Kidney epithelial cell (primary cell): ENCODE data around the gene ZNF708. TPM values are rescaled to one million over a fixed set of nuclear protein-coding genes. Genes with fewer than 3 reads are reported as not detected.
"Not testable (repeated sequence)": the region's sequence is repeated elsewhere in the genome, so short reads cannot be mapped to it uniquely, and the experiment has no call there.

Source experiments
- DNase-seq: peaks from one replicate; pipeline ENCODE4 v3.0.0-alpha.2; 2010; ENCODE audit warnings: low read depth
- H3K27me3 ChIP-seq: 2 replicates; pipeline ENCODE4 v1.6.0; 2011; ENCODE audit warnings: low read length; ENCODE audit not compliant: control insufficient read depth, insufficient read depth
- H3K36me3 ChIP-seq: 2 replicates; pipeline ENCODE4 v1.5.1; 2011; ENCODE audit warnings: low read length; ENCODE audit not compliant: control insufficient read depth, insufficient read depth
- H3K4me3 ChIP-seq: 2 replicates; pipeline ENCODE4 v1.5.1; 2011; ENCODE audit warnings: low read depth, mild to moderate bottlenecking, control low read depth, low read length
- total RNA-seq: library from RNA; depleted of rRNA; stranded (reverse); fragments of >200 nt; gene quantifications from 2 replicates; pipeline ENCODE4 v1.2.3, GENCODE V29; 2015
- TF ChIP-seq, protein P1 (sequence below): IDR thresholded peaks from 2 replicates; pipeline ENCODE4 v1.5.1; 2011; ENCODE audit warnings: mild to moderate bottlenecking, moderate library complexity, low read length, control low read depth, inconsistent platforms; ENCODE audit not compliant: insufficient read depth, poor library complexity, severe bottlenecking

ZNF708 gene
- total RNA-seq, 1 donor from 2014 or later: 8.1 TPM

DNA sequence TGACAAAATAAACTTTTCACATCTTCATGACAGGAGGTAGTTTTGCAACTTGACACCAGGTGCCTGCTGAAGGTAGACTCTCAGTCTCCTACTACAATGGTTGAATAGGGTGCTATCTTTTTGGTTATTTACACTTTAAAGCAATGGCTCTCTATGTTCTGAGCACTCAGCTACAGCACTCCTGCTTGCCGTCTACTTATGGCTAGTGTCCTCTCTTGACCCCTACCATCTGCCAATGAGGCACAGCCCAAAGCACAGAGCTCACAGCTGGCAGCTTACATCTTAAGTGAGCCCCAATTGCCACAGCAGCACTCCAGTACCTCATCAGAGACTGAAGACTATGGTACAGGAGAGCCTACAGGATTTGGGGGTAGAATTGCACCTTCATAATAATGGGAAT is 11.4 kb downstream of the ZNF708 start:
- DNase-seq: no peak
- TF ChIP-seq, protein P1, sequence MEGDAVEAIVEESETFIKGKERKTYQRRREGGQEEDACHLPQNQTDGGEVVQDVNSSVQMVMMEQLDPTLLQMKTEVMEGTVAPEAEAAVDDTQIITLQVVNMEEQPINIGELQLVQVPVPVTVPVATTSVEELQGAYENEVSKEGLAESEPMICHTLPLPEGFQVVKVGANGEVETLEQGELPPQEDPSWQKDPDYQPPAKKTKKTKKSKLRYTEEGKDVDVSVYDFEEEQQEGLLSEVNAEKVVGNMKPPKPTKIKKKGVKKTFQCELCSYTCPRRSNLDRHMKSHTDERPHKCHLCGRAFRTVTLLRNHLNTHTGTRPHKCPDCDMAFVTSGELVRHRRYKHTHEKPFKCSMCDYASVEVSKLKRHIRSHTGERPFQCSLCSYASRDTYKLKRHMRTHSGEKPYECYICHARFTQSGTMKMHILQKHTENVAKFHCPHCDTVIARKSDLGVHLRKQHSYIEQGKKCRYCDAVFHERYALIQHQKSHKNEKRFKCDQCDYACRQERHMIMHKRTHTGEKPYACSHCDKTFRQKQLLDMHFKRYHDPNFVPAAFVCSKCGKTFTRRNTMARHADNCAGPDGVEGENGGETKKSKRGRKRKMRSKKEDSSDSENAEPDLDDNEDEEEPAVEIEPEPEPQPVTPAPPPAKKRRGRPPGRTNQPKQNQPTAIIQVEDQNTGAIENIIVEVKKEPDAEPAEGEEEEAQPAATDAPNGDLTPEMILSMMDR: no peak
- Histone ChIP-seq H3K27me3 (no peaks in the 10 kb centered on the region), H3K36me3 (no peaks in the 10 kb centered on the region), H3K4me3 (no peak overlapping the region)

DNA sequence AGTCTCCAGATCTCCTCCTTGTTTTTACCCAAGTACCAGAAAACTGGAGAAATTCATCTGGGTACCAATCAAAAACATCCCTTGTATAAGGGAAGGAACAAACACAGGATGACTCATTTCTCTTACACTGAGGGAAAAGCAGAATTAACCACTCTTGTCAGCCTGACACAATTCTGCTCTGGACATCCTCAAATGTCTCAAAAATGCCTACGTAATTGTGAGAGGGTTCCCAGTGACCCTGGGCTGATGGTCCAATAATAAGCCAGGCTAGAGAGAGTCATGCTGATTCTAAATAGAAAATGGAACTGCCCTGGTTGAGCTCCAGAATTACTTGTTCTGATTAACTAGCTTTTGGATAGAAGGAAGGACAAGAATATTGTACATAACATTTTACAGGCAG is 14.5 kb downstream of the ZNF708 start:
- DNase-seq: no peak
- no peaks in the 10 kb centered on the region for H3K36me3 ChIP-seq
- no peaks in the 10 kb centered on the region for H3K27me3 ChIP-seq
- H3K4me3 ChIP-seq: no peak overlapping the region
- TF ChIP-seq, protein P1: no peak

DNA sequence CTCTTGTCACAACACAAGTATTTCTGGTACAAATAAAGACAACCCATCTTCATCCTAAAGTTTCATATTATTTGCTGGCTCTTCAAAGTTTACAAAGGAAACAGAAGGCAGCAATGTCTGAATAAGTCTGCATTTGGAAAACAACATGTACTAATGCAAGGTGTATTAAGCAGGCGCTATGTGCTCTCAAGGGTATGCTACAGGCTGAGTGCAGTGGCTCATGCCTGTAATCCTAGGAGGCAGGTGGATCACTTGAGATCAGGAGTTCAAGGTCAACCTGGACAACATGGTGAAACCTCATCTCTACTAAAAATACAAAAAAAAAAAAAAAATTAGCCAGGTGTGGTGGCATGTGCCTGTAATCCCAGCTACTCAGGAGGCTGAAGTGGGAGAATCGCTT is 16.4 kb downstream of the ZNF708 start:
- not testable (repeated sequence) for H3K27me3 ChIP-seq, DNase-seq, H3K4me3 ChIP-seq, H3K36me3 ChIP-seq

DNA sequence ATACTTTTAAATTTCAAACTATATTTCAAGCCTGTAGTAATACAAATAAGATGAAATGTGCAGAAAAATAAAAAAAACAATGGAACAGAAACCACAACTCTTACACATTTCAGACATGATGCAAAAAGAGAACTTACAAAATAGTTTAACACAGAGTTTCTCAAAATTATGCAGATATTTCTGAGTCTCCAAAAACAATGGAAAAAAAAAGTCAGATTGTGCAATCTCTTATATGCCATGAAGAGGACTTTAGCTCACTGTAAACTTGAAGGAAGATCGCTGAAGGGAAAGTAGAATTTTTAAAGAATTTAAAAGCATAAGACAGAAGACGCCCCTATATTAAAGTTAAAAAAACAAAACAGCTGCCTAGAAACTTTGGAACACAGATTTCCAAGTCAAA is 20.4 kb downstream of the ZNF708 start:
- Histone ChIP-seq H3K27me3 (no peaks in the 10 kb centered on the region), H3K36me3 (no peaks in the 10 kb centered on the region), H3K4me3 (no peak overlapping the region)
- TF ChIP-seq, protein P1: no peak
- no peak for DNase-seq

DNA sequence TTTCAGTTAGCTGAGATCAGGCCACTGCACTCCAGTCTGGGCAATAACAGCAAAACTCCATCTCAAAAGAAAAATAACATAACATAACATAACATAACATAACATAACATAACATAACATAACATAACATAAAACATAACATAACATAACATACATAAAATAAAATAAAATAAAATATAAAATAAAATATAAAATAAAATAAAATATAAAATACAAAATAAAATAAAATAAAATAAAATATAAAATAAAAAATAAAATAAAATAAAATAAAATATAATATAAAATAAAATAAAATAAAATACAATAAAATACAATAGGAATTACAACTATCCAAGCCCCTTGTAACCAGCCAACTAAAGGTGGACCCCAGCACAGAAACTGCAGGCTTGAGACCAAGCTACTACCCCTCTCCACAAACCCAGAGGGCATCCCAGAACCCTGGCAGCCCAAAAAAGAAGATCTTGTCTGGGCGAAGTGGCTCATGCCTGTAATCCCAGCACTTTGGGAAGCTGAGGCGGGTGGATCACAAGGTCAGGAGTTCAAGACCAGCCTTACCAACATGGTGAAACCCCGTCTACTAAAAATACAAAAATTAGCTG is 22.2 kb downstream of the ZNF708 start:
- DNase-seq, H3K4me3 ChIP-seq, H3K36me3 ChIP-seq, H3K27me3 ChIP-seq: not testable (repeated sequence)

DNA sequence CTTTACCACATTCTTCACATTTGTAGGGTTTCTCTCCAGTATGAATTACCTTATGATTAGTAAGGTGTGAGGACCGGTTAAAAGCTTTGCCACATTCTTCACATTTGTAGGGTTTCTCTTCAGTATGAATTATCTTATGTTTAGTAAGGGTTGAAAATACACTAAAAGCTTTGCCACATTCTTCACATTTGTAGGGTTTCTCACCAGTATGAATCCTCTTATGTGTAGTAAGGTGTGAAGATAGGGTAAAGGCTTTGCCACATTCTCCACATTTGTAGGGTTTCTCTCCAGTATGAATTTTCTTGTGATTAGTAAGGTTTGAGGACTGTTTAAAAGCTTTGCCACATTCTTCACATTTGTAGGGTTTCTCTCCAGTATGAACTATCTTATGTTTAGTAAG is 35.4 kb downstream of the ZNF708 start:
- not testable (repeated sequence) for H3K36me3 ChIP-seq, DNase-seq, H3K27me3 ChIP-seq, H3K4me3 ChIP-seq

DNA sequence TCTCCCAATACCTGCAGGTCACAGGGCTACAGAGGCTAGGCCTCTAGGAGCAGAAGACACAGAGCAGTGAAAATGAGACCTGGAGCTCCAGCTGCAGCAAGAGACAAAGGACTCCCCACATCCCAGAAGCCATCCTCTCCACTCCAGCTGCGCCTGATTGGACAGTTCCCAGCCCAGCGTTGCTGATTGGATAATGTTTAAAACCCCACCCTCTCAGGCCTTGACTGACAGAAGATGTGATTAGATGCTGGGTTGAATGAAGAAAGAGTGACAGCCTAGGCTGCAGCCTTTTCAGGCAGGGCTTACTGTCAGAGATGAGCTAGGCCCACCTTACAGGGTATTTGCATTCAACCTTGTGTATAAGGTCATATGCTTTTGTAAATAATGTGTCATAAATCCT is 59.4 kb downstream of the ZNF708 start:
- DNase-seq: no peak
- no peaks in the 10 kb centered on the region for H3K36me3 ChIP-seq
- no peaks in the 10 kb centered on the region for H3K27me3 ChIP-seq
- TF ChIP-seq, protein P1: no peak
- H3K4me3 ChIP-seq: no peak overlapping the region
